GM12865 (cell line): Measurements from ENCODE around the gene TTC34.

Experiments used
- DNase-seq: peaks from one replicate; pipeline ENCODE4 v3.0.0; 2010; ENCODE audit warnings: low read depth
- H3K4me3 ChIP-seq: 2 replicates; pipeline ENCODE4 v1.5.1; 2011; ENCODE audit warnings: mild to moderate bottlenecking, low read depth, low read length, control low read depth
- CTCF ChIP-seq: IDR thresholded peaks from 2 replicates; pipeline ENCODE4 v1.5.1; 2011; ENCODE audit warnings: low read length, control low read depth, low read depth, inconsistent platforms; ENCODE audit not compliant: insufficient read depth; ENCODE audit errors: missing control alignments

The TTC34 gene

GRCh38 chr1:2833454-2834145 is 32.1 kb upstream of the TTC34 start:
- TF ChIP-seq CTCF: no peak
- no peak for DNase-seq

GRCh38 chr1:2832506-2833453 is 31.3 kb upstream of the TTC34 start:
- TF ChIP-seq CTCF: no peak
- no peak for DNase-seq
- no peak overlapping the region for H3K4me3 ChIP-seq

More at GRCh38 chr1:2833454-2834145, 32.1 kb upstream of the TTC34 start:
- no peak overlapping the region for H3K4me3 ChIP-seq

- no peak for TF ChIP-seq CTCF
These were observed 30.2 kb upstream of the TTC34 start for GRCh38 chr1:2831596-2832212.

GRCh38 chr1:2830761-2831425 is 29.4 kb upstream of the TTC34 start:
- no peak overlapping the region for H3K4me3 ChIP-seq
- no peak for DNase-seq
- TF ChIP-seq CTCF: no peak

More at GRCh38 chr1:2831596-2832212, 30.2 kb upstream of the TTC34 start:
- no peak overlapping the region for H3K4me3 ChIP-seq
- no peak for DNase-seq

- no peak for TF ChIP-seq CTCF
- DNase-seq: no peak
- no peak overlapping the region for H3K4me3 ChIP-seq
These were observed 28.5 kb upstream of the TTC34 start for GRCh38 chr1:2829846-2830615.
